Sigmoid colon (tissue), 3 donors: ENCODE measurements around the gene LILRA2.
"Not testable (repeated sequence)": the region's sequence is repeated elsewhere in the genome, so short reads cannot be mapped to it uniquely, and the experiment has no call there.

Experiments
- CTCF ChIP-seq, 4 experiments: fragments of 450-650 bp in 3 of 4; fragments of 200-600 bp in 1 of 4; IDR thresholded peaks; one replicate each; pipeline ENCODE4 v1.5.1; 2016 to 2019; ENCODE audit warnings: antibody characterized with exemption in 4 of 4, mild to moderate bottlenecking in 3 of 4, moderate library complexity in 2 of 4
- POLR2A ChIP-seq, 2 donors: fragments of 450-650 bp; IDR thresholded peaks; one replicate each; pipeline ENCODE4 v1.6.1; 2016; ENCODE audit warnings: antibody characterized with exemption in 2 of 2, mild to moderate bottlenecking in 2 of 2, moderate library complexity in 2 of 2

GRCh38 chr19:54624934-54625730 is 51.5 kb downstream of the LILRA2 start:
- not testable (repeated sequence) for TF ChIP-seq CTCF, POLR2A (IDR thresholded peaks at IDR 0.05)
